DMS153 treated with DMSO at 0.1 percent for 48 hours (cell line): ENCODE measurements around the gene RPL13A.
A peak's percentile ranks its signal among the peaks of the same experiment; 100 is the strongest.
"Not testable (repeated sequence)": the region's sequence is repeated elsewhere in the genome, so short reads cannot be mapped to it uniquely, and the experiment has no call there.

Experiments used
- DNase-seq: peaks from one replicate; lab custom pipeline; 2025; ENCODE audit not compliant: unreplicated experiment; lab: John Stamatoyannopoulos, UW

RPL13A gene

GRCh38 chr19:49487277-49488045 lies at the start of gene RPL13A:
RPL13A (plus strand) TSS chr19:49487608; CDS start chr19:49487630, 22 bp downstream.
- DNase-seq, result peak; percentile 98

GRCh38 chr19:49438261-49438660 lies 49.1 kb upstream of the RPL13A start:
- DNase-seq, result no peak

- no peak for DNase-seq
These were observed 47.6 kb upstream of the RPL13A start for GRCh38 chr19:49439836-49440235.

- DNase-seq, result no peak
These were observed 46.8 kb upstream of the RPL13A start for GRCh38 chr19:49440439-49441209.

GRCh38 chr19:49441210-49441959 lies 46.0 kb upstream of the RPL13A start, which contains the start of gene SLC17A7:
SLC17A7 (minus strand) TSS chr19:49441527; CDS start chr19:49441379, 148 bp downstream.
- no peak for DNase-seq

GRCh38 chr19:49441960-49442350 lies 45.5 kb upstream of the RPL13A start:
- DNase-seq, result no peak

GRCh38 chr19:49442354-49442753 lies 45.1 kb upstream of the RPL13A start:
- DNase-seq, result no peak

- peak; percentile 55 for DNase-seq
These were observed 44.5 kb upstream of the RPL13A start for GRCh38 chr19:49442771-49443365.

- DNase-seq, result peak; percentile 93
These were observed 43.9 kb upstream of the RPL13A start for GRCh38 chr19:49443366-49444099.

- DNase-seq, result not testable (repeated sequence)
These were observed 43.2 kb upstream of the RPL13A start for GRCh38 chr19:49444100-49444700.

GRCh38 chr19:49445997-49446396 lies 41.4 kb upstream of the RPL13A start:
- no peak for DNase-seq

- no peak for DNase-seq
These were observed 39.6 kb upstream of the RPL13A start for GRCh38 chr19:49447485-49448431.

GRCh38 chr19:49448432-49448786 lies 39.0 kb upstream of the RPL13A start:
- DNase-seq, result no peak

GRCh38 chr19:49450405-49450804 lies 37.0 kb upstream of the RPL13A start:
- no peak for DNase-seq

- peak; percentile 98 for DNase-seq
These were observed 35.8 kb upstream of the RPL13A start, which contains the start of gene PIH1D1 for GRCh38 chr19:49451430-49452181. PIH1D1 (minus strand) TSS chr19:49451814; CDS start chr19:49451574, 240 bp downstream.

GRCh38 chr19:49453013-49453756 lies 34.2 kb upstream of the RPL13A start, which contains the start of gene ALDH16A1:
ALDH16A1 (plus strand) TSS chr19:49453225; CDS start chr19:49453332, 107 bp downstream.
- peak; percentile 97 for DNase-seq

- DNase-seq, result no peak
These were observed 33.6 kb upstream of the RPL13A start for GRCh38 chr19:49453757-49454240.
